ENCODE measurements around the gene FNDC7.
"Not testable (repeated sequence)": the region's sequence is repeated elsewhere in the genome, so short reads cannot be mapped to it uniquely, and the experiment has no call there.

Gene FNDC7

DNA sequence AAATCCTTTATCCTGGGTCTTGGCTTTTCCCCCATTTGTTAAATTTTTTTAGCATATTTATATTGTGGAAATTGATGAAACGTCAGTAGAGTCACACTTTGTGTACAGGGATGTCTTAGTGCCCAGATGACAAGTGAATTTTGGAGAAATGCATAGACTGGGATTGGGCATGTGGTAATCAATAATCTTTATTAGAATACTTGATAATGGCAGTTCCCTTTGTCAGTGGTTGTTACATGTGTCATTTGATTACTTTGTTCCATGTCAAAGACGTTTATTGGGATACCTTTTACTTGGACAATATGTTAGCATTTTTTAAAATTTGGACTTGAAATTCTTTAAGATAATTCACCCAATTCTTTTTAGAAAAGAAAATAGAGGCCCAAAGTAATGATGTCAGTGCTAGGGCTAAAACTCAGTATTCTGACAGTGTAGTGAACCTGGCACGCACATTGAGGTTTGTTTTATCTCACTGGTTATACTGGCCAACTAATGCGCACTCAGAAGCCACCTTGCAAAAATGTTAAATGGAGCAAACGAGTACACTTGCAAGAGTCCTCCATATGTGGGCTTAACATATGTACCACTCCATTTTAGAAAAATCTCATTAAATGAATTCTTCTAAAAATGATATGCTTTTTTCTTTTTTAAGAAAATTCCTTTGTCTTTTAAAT is 11.4 kb upstream of the FNDC7 start:
- no peak for DNase-seq

DNA sequence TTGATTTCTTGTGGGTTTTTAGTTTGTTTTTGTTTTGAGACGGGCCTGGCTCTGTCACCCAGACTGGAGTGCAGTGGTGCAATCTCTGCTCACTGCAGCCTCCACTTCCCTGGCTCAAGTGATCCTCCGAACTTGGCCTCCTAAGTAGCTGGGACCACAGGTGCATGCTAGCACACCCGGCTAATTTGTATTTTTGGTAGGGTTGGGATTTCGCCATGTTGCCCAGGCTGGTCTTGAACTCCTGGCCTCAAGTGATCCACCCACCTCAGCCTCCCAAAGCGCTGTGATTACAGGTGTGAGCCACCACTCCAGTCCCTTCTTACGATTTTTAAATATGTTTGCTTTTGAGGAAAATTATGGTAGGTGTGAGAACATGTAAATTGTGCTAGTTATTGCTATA is 10.6 kb upstream of the FNDC7 start:
- not testable (repeated sequence) for DNase-seq

DNA sequence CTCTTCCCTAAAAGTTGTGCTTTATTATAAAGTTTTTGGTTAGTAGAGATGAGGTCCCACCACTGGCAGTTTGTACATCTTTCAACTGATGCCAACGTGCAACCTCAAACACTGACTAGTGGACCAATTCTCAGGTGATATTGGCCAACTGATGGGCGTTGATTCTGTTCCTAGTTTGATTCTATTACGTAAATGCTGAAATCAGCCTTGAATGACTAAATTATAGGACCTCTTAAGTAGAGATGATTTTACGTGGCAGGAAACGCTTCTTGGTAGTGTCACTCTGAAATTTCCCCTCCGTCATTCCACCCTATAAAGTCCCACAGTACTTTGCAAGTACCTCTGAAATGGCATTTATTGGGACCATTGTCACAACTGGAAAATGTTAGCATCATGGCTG is 8.8 kb upstream of the FNDC7 start:
- DNase-seq, result no peak

DNA sequence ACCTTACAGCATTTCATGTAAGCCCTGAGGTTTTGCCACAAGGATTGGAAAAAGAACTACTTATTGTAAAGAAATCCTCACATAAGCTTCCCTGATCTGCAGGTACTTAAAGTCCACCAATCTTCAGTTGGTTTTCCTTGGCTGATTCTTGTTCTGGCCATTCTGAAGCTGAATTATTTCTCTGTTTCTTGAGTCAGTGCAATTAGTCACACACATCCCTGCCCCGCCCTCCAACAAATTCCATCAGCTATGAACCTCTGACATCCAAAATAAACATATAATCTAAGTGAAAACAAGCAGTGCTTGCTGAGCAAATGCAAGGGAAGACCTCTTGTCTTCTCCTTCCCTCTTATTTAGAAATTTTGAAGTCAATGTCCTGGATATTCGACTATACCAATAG is 8.2 kb upstream of the FNDC7 start:
- no peak for DNase-seq

DNA sequence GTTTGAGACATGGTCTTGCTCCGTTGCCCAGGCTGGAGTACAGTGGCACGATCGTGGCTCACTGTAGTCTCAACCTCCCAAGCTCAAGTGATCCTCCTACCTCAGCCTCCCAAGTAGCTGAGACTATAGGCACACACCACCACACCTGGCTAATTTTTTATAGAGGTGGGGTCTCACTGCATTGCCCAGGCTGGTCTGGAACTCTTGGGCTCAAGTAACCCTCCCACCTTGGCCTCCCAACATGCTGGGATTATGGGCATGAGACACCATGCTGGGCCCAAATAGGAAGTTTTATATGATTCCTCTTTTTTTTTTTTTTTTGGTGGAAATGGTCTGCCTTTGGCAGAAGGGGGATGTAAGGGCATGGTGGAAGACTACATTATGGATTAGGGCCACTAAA is 6.1 kb upstream of the FNDC7 start:
- DNase-seq, result no peak

DNA sequence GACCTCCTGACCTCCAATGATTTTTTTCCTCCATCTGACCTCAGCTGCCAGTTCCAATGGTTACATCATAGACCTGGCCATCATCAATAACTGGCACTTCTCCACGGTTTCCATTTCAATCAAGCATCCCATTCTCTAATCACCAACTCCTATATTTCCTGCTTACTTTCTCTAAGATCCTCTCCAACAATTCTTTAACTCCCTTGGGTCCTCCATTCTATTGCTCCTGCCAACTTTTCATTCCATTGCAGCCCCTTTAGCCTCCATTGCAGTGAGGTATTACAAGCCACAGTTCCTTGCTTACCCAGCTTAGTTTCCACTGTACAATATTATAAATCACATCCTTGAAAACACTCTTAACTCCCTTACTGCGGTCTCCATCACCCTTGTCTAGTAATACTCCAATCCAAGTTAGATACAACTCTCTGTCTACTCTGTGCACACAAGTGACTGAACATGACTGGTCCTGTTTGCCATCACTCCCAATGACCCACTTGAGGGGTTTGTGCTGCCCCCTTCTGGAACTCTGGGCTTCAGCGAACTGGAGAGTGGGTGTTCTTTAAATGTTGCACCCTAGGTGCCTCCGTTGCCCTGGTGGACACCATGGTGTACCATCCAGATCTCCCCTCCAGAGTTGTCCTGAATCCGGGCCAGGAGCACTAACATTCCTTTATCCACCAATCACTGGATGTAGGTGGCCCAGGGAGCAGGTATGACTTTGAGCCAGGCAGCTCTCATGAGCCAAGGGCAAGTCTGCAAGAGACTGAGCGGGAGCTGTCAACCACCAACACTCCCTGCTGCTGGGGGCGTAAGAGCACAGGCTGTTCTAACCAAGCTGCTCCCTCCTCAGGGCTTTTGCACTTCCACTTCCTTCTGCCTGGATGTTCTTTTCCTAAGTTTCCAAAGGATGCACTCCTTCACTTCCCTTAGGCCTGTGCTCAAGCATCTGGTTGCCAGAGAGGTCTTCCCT is 3.7 kb upstream of the FNDC7 start:
- no peak for DNase-seq

DNA sequence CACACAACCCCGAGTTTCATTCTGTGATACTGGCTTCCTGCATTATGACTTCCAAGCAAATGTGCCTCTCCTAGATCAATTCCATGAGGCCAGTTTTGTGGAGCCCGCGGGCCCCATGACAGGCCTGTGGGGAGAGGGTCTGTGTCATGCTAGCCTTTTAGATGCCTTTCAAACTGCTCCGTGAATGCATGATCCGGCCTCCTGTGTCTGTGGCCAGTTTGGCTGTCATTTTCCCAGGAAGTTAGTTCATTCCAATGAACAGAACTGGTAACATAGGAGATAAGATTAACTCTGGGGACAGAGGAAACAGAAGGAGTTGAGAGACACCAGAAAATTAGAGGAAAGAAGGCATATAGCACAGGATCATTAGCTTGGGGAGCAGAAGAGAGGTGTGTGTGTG is 3.2 kb downstream of the FNDC7 start:
- no peak for DNase-seq

DNA sequence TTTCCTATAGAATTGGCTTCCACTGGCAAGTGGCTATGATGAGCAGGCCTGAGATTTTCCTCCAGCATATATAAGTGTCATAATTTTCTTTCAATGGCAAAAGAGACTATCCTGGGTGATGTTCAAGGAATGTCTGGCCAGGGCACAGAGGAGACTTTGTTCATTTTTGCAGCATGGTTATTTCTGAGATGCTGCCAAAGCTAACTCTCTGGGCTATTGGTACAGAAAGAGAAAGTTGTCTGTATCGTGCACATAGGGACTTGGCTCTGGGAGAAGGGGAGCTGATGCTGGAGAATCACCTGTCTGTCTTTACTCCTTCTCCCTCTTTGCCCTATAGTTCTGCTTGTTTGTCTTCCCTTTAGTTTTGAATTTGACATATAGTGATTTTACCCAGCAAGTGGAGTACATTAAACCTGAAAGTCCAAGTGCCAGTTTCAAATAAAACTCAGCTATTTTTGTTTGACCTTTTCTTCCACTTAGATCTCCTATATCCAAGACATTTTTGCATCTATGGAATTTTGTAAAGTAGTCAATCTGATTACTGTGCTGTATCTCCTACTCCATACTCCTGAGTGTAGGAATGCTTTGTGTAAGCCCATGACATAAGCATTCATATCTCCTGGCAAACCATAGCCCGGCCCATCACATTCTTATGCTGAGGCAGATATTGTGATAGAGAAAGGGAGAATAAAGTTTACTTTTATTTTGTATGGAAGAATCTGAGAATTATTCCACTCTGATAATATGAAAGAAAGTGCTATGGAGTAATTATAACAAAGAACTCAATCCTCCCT is 3.9 kb downstream of the FNDC7 start:
- no peak for DNase-seq

DNA sequence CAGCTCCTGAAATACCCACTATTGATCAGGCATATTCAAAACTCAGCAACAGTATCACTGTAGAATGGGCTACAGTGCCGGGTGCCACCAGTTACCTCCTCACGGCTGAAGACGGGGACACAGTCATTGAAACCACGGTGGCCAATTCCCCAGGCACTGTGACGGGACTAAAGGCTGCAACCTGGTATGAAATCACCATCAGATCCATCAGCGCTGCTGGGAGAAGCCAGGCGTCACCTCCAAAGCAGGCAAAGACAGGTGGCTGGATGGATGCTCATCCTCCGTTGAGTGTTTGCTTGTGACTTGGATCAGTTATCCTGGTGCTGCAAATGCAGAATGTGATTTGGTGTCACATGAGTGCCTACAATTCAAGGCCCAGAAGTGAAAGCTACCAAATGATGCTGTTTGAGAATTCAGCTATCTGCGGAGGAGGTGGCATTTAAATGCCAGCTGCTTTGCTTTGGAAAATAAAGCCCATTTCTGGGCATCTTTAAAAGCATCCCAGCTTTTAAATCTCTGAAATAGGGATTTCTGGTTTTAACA is 5.1 kb downstream of the FNDC7 start:
- DNase-seq, result no peak

DNA sequence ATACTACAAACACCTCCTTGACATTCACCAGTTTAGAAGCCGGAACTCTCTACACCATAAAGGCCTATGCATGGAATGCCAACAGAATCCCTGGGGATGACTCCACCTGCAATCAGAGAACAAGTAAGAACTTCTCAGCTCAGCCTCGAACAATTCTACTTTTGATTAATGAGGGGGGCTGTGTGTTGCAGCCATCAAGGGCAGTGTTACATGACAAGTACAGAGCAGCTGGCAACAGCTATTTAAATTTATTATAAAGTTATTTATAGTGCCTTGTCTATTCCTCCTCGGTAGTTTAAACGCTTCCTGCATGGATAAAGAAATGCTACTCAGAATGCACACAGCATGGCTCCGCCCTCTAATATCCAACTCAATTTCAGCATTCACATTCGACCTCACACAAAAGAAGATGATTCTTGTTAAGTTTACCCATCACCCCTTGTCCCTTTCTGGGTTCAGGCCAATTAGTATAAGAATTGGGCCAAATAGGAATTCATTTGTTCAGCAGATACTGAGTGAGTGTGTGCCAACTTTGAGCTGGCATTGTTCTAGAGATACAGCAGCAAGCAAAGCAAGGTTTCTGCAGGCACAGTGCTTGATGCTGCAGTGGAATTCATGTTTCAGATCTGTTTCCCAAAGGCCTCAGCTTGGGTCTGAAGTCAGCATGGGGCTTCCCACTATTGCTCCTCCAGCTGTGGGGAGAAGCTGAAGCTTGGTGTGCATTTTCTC is 6.4 kb downstream of the FNDC7 start:
- no peak for DNase-seq

DNA sequence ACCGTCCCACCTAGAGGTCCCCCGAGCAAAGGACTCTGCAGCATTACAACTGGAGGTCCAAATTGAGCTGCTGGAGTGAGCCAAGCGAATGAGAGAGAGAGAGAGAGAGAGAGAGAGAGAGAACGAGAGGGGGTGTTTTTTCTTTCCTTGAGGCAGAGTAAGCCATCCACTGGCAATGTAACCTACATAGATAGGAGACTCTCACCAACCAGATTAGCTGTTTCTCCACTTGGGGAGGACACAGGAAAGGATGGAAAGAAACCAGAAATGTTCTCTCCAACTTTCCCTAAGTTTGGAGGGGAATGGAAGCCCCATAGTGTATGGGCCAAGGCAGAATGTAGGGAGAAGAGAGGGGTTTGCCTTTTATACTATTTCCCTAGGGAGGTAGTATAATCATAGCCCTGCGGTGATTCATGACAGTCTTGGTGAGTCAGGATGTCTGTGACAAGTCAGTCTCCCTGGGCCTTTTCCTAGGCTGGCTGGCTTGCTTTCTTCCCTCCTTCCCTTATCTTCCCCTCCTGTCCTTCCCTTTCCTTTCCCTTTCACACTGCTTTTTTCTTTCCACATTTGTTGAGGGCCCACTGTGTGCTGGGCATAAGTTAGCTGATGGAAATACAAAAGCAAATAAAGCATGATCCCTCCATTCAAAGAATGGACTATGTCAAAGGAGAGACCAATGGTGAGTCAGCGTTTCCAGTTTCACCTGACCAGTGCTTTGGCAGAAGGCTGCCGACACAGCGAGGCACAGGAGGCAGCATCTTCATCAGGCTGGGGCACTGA is 7.1 kb downstream of the FNDC7 start:
- no peak for DNase-seq

DNA sequence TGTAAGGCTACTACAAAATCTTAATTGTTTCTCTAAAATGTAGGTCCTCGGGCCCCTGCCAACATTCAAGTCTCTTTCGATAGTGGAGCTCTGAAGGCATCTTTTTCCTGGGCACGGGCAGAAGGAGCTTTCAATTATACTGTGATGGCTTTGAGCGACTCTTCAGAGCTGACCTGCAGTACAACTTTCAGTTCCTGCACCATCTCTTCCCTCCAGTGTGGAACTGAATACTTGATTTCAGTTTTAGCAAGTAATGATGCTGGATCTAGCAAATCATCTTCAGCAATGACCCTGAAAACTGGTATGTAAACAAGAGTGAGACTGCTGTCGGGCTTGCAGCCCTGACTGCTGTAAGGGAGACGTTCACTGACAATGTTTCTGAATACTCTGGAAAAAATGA is 9.6 kb downstream of the FNDC7 start:
- no peak for DNase-seq

DNA sequence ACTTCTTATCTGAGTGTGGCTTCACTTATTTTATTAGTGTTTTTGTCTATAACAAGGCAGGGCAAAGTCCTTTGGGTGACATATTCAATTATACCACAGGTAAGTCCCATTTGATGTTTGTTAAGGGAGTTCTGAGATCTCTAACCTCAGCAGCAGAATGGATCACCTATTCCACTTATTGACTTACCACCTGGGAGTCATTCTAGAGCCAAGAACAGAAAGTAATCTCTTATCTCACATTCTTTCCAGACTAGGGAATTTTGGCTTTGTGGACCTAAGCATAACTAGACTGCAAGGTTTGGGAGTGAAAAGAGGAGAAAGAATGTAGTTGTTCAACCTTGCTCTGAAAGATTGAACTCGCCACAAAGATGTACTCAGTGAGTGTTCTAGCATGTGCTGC is 13.2 kb downstream of the FNDC7 start:
- no peak for DNase-seq

DNA sequence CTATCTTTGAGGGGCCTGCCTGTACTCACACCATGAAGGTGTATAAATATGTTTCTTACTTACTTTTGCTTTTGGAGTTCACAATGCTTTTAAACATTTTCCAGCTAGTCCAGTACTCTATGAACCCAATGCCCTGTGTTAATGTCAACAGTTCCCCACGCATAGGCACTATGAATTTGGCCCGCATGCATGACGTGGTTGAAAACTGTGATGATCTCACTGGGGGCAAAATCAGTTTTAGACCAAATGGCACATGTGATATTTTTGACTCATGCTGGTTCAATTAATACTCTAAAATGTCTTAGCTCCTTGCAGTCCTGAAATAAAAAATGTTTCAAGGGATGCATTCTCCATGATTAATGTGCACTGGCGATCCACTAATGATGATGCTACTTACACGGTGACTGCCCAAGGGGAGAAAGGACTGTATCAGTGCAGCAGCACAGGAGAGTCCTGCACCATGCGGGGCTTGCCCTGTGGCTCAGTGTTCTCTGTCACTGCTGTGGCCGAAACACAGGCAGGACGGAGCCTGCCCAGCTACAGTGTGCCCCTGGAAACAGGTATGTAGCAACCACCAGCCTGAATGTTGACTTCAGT is 15.7 kb downstream of the FNDC7 start:
- DNase-seq, result no peak

DNA sequence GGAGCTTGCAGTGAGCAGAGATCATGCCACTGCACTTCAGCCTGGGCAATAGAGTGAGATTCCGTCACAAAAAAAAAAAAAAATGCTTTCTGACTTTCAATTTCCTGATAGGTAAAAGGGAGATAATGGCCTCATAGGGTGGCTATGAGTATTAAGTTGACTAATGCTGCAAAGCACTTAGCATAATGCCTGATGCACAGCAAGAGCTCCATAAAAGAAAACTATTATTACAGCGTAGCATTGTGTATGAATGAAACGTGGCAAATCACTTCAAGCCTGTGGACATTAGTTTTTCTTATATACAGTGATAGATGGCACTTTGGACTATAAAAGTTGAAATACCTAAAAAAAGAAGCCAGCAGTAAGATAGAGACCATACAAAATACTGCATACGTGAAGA is 16.8 kb downstream of the FNDC7 start:
- DNase-seq, result no peak

DNA sequence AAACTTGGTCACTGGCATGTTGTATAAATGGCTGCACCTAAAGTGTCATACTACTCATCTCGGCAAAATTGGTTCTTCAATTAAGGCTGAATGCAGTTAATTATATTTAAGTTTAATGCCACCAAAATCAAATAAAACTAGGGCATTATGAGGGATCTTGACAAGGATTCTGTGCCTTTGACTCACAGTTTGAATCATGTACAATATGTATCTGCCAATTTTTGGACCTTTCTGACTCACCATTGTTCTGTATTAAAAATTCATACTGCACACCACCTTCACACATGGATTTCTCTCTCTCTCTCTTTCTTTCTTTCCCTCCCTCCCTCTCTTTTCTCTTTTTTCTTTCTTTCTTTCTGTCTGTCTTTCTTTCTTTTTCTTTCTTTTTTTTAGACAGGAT is 19.7 kb downstream of the FNDC7 start:
- DNase-seq, result no peak

DNA sequence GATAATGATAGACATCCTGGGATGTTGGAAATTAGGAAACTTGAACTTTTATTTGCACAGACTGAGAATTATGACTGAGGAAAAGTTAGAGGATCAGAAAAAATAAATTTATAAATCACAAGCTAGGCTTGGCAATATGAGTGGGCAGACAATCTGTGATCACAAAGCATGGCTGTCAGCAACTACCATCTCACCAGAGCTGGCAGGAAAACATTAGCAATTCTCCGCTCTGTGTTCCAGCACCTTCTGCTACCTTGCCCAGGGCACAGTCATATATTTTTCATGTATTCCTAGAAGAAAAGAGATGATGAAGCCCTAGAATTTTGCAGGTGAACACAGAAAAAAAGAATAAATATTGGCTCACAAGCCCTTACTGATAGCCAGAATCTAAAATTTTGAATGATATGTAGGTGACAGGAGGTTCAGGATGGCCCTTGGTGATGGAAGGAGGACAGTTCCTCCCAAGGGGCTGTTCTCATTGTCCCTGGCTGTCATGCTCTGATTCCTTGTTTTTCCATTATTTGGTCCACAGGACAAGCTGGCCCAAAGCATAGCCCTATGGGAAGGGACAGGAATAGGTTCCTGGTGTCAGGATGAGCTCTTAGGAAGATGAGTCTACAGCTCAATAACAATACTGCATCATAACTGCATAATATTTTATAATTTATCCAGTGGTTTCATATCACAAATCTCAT is 21.6 kb downstream of the FNDC7 start:
- DNase-seq, result no peak

DNA sequence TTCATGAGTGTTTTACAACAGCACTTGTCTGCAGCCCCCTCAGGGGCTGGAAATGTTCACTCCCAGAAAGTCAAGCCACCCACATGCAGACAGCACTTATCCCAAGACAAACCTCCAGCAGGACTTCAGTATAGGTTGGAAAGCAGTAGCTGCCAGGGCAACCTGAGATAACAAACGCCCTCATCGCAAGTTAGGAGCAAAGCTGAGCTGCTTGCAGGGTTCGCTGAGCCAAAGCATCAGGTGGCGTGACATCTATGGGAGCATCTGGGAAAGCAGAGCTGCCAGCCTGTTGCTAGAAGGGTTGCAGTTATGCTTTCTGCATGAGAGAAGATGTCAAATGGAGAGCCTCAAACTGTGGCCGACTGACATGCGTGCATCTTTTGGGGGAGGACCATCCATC is 29.5 kb downstream of the FNDC7 start:
- no peak for DNase-seq

DNA sequence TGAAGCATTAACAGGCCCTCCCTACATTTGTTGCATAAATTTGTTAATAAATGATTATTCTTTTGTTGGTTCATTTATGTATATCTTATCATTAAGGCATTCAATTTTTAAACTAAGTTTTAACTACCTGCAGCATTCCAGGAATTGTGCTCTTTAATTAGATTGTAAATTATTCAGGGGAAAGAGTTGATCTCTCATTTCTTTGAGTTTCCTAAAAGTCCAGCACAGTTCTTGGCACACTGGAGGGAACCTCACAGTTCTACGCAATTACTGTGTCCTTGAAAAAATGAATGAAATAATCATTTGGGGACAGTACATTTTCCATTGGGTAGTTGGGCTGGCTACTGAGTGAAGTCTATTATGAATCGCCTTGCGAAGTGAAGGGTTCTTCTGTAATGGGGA is 33.3 kb downstream of the FNDC7 start:
- DNase-seq, result no peak

DNA sequence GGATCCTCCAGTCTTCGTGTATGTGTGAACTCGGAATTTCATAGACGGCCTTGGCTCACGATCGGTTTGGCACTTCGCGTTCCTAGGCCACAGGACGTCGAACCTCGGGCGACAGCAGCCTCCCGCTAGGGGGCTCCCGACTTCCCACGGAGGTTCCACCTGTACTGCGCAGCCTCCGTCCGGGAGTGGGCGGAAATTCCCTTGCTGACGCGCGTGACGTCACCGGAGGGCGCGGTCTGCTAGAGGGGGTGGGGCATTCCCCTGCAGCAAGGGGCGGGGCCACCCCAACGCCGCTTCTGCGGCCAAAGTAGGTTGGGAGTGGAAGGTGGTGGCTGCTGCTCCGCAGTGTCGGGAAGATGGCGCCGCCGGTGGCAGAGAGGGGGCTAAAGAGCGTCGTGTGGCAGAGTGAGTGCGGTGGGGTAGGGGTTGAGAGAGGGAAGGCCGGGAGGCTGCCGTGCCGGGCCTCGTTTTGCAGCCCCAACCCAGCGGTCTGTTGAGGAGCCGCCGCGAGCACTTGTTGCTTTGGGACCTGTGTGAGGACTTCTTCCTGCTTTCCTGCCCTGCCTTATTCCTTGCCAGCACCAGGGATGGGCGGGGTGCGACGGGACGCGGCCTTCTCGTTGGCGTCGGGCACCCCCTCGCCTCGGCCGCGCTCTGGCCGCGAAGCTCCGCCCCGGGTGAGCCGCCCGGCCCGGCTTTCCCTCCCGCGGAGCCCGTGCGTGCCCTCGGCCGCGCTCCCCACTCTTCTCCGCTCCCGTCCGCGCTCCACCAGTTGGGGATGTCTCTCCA is 33.9 kb downstream of the FNDC7 start, which contains the start of gene STXBP3:
Gene STXBP3 (plus strand): TSS at position 293 of the 789 bp plus-strand sequence. CDS start 64 bp downstream, at position 357.
- peak; percentile 95 for DNase-seq
